H9 (cell line): Measurements from ENCODE around the gene GFI1B. TPM values are rescaled to one million over a fixed set of nuclear protein-coding genes. Genes with fewer than 3 reads are reported as not detected.

ENCODE experiments used
- DNase-seq: peaks from one replicate; pipeline ENCODE4 v3.0.0-alpha.2; 2017
- H2AFZ ChIP-seq: one replicate; pipeline ENCODE4 v1.6.1; 2013; ENCODE audit warnings: mild to moderate bottlenecking, low read length, control low read depth, moderate library complexity
- H2AK5ac ChIP-seq: 2 replicates; pipeline ENCODE4 v1.6.1; 2013; ENCODE audit warnings: low read length, control low read depth, mixed read lengths; ENCODE audit not compliant: insufficient read length
- H2BK120ac ChIP-seq: one replicate; pipeline ENCODE4 v1.6.1; 2013; ENCODE audit warnings: low read depth, mild to moderate bottlenecking, low read length, control low read depth, inconsistent platforms; ENCODE audit not compliant: poor library complexity, severe bottlenecking
- H2BK12ac ChIP-seq: 2 replicates; pipeline ENCODE4 v1.6.1; 2013; ENCODE audit warnings: low read length, control low read depth, mixed read lengths, low read depth; ENCODE audit not compliant: insufficient read length
- H2BK15ac ChIP-seq: 2 replicates; pipeline ENCODE4 v1.6.1; 2013; ENCODE audit warnings: low read depth, low read length, control low read depth
- H2BK20ac ChIP-seq: one replicate; pipeline ENCODE4 v1.6.1; 2013; ENCODE audit warnings: low read depth, mild to moderate bottlenecking, low read length, control low read depth, inconsistent platforms; ENCODE audit not compliant: poor library complexity, severe bottlenecking
- H2BK5ac ChIP-seq: 2 replicates; pipeline ENCODE4 v1.6.1; 2013; ENCODE audit warnings: low read length, control low read depth, mixed read lengths; ENCODE audit not compliant: insufficient read length
- H3K14ac ChIP-seq: 2 replicates; pipeline ENCODE4 v1.6.1; 2013; ENCODE audit warnings: low read length, control low read depth; ENCODE audit not compliant: insufficient read depth
- H3K18ac ChIP-seq: 2 replicates; pipeline ENCODE4 v1.6.1; 2013; ENCODE audit warnings: low read depth, mild to moderate bottlenecking, mixed read lengths, low read length, control low read depth; ENCODE audit not compliant: insufficient read length
- H3K23ac ChIP-seq: 2 replicates; pipeline ENCODE4 v1.6.1; 2013; ENCODE audit warnings: low read length, control low read depth, mixed read lengths, low read depth; ENCODE audit not compliant: insufficient read length
- H3K23me2 ChIP-seq: 2 replicates; pipeline ENCODE4 v1.6.1; 2013; ENCODE audit warnings: low read depth, mild to moderate bottlenecking, mixed read lengths, low read length, control low read depth; ENCODE audit not compliant: insufficient read length, poor library complexity, severe bottlenecking
- H3K27ac ChIP-seq: 2 replicates; pipeline ENCODE4 v1.5.1; 2013; ENCODE audit warnings: low read length, control low read depth, mixed read lengths, low read depth; ENCODE audit not compliant: insufficient read length
- H3K27me3 ChIP-seq: 2 replicates; pipeline ENCODE4 v1.6.1; 2013; ENCODE audit warnings: low read length, control low read depth, inconsistent platforms; ENCODE audit not compliant: insufficient read depth
- H3K4ac ChIP-seq: 2 replicates; pipeline ENCODE4 v1.6.1; 2013; ENCODE audit warnings: low read depth, mild to moderate bottlenecking, control low read depth, inconsistent platforms, low read length, moderate library complexity
- H3K4me1 ChIP-seq: 2 replicates; pipeline ENCODE4 v1.6.1; 2013; ENCODE audit warnings: low read length, control low read depth, inconsistent platforms; ENCODE audit not compliant: insufficient read depth
- H3K4me2 ChIP-seq: 2 replicates; pipeline ENCODE4 v1.6.1; 2013; ENCODE audit warnings: low read length, control low read depth, mixed read lengths; ENCODE audit not compliant: insufficient read length, insufficient read depth
- H3K56ac ChIP-seq: 2 replicates; pipeline ENCODE4 v1.6.1; 2013; ENCODE audit warnings: low read depth, mild to moderate bottlenecking, mixed read lengths, low read length, control low read depth; ENCODE audit not compliant: insufficient read length
- H3K79me1 ChIP-seq: 2 replicates; pipeline ENCODE4 v1.6.1; 2013; ENCODE audit warnings: low read depth, mild to moderate bottlenecking, moderate library complexity, low read length, control low read depth, inconsistent platforms; ENCODE audit not compliant: insufficient read depth, poor library complexity, severe bottlenecking
- H3K79me2 ChIP-seq: 2 replicates; pipeline ENCODE4 v1.6.1; 2013; ENCODE audit warnings: low read length, control low read depth, inconsistent platforms; ENCODE audit not compliant: insufficient read depth
- H3K9ac ChIP-seq: 2 replicates; pipeline ENCODE4 v1.6.1; 2013; ENCODE audit warnings: low read length, control low read depth, mixed read lengths; ENCODE audit not compliant: insufficient read length; ENCODE audit errors: extremely low read depth
- H3K9me3 ChIP-seq: one replicate; pipeline ENCODE4 v1.6.1; 2013; ENCODE audit warnings: low read depth, low read length, inconsistent platforms; ENCODE audit not compliant: control insufficient read depth
- H3T11ph ChIP-seq: one replicate; pipeline ENCODE4 v1.6.1; 2013; ENCODE audit warnings: mild to moderate bottlenecking, low read length, control low read depth, inconsistent platforms
- H4K20me1 ChIP-seq: one replicate; pipeline ENCODE4 v1.6.1; 2013; ENCODE audit not compliant: control insufficient read depth, insufficient read length, insufficient read depth
- H4K5ac ChIP-seq: 2 replicates; pipeline ENCODE4 v1.6.1; 2013; ENCODE audit warnings: low read depth, mild to moderate bottlenecking, mixed read lengths, low read length, control low read depth; ENCODE audit not compliant: insufficient read length
- H4K8ac ChIP-seq: replicated peaks from 2 replicates; pipeline ENCODE4 v1.6.1; 2013; ENCODE audit warnings: low read length, control low read depth, mixed read lengths, low read depth; ENCODE audit not compliant: insufficient read length
- H4K91ac ChIP-seq: 2 replicates; pipeline ENCODE4 v1.6.1; 2013; ENCODE audit warnings: low read depth, mild to moderate bottlenecking, moderate library complexity, mixed read lengths, low read length, control low read depth; ENCODE audit not compliant: insufficient read length
- H3K27ac Mint-ChIP-seq, 3 experiments: 2 replicates in 2 of 3; 3 replicates in 1 of 3; pipeline ENCODE4 v1.8.0; 2020 to 2021; ENCODE audit warnings: mixed read lengths in 3 of 3, mild to moderate bottlenecking in 1 of 3, moderate library complexity in 1 of 3
- H3K27me3 Mint-ChIP-seq: 2 replicates; pipeline ENCODE4 v1.8.0; 2021; ENCODE audit warnings: low read depth, mild to moderate bottlenecking, moderate library complexity, mixed read lengths
- H3K36me3 Mint-ChIP-seq, 3 experiments: 2 replicates in 2 of 3; 3 replicates in 1 of 3; pipeline ENCODE4 v1.8.0; 2020 to 2021; ENCODE audit warnings: low read depth in 3 of 3, mixed read lengths in 3 of 3; ENCODE audit not compliant: insufficient read depth in 1 of 3
- H3K4me1 Mint-ChIP-seq, 2 experiments: 2 replicates each; pipeline ENCODE4 v1.8.0; 2020; ENCODE audit warnings: mixed read lengths in 2 of 2
- H3K4me3 Mint-ChIP-seq, 2 experiments: 2 replicates in 1 of 2; 3 replicates in 1 of 2; pipeline ENCODE4 v1.8.0; 2020 to 2021; ENCODE audit warnings: mild to moderate bottlenecking in 2 of 2, mixed read lengths in 2 of 2, moderate library complexity in 1 of 2
- H3K9me3 Mint-ChIP-seq, 2 experiments: 2 replicates in 1 of 2; 3 replicates in 1 of 2; pipeline ENCODE4 v1.8.0; 2020; ENCODE audit warnings: mild to moderate bottlenecking in 2 of 2, mixed read lengths in 2 of 2, moderate library complexity in 1 of 2
- WGBS: extraction: QIAGEN DNeasy Blood & Tissue Kit; methylation state at CpG from one replicate; pipeline ENCODE4 v1.1.7; 2013; ENCODE audit warnings: missing lambda C conversion rate, low lambda C conversion rate, mixed read lengths; ENCODE audit not compliant: insufficient read length; ENCODE audit errors: extremely low coverage; 5-methylcytosine and 5-hydroxymethylcytosine counted together
- total RNA-seq: library from RNA; stranded (reverse); gene quantifications from 2 replicates; pipeline ENCODE4 v1.2.1, GENCODE V29; 2021
- TF ChIP-seq, protein P1 (sequence below): fragments of 200-600 bp; sonication (generic); conservative IDR thresholded peaks from 3 replicates; pipeline ENCODE4 v1.8.0; 2021; ENCODE audit warnings: antibody characterized with exemption, mild to moderate bottlenecking

Gene GFI1B
- total RNA-seq, 1 experiment from 2014 or later, result not detected

- Histone ChIP-seq H3K27me3 (no peaks in the 10 kb centered on the region), H3K14ac (no peak overlapping the region), H3K23ac (no peak overlapping the region), H2BK120ac (no peak overlapping the region), H3K79me1 (no peaks in the 10 kb centered on the region), H2BK12ac (no peak overlapping the region), H4K91ac (no peak overlapping the region), H3K4ac (no peak overlapping the region), H2BK5ac (no peak overlapping the region), H3K23me2 (peaks cover 4% of the 10 kb centered on the region), H3K27ac (no peak overlapping the region), H2AK5ac (no peak overlapping the region), H2BK15ac (no peak overlapping the region), H3K4me1 (no peaks in the 10 kb centered on the region), H2AFZ (no peak overlapping the region), H4K5ac (no peak overlapping the region), H3K56ac (no peak overlapping the region), H3K9me3 (no peaks in the 10 kb centered on the region), H3K18ac (no peak overlapping the region), H2BK20ac (no peak overlapping the region), H4K8ac (no peak overlapping the region), H3T11ph (no peak overlapping the region), H3K4me2 (no peak overlapping the region), H3K79me2 (no peaks in the 10 kb centered on the region; the same call in 1 of the 2 replicates), H3K9ac (no peak overlapping the region), H4K20me1 (no peaks in the 10 kb centered on the region)
- no CpG with 5 or more reads among the region's 3 CpGs for WGBS
- no peak overlapping the region; a peak in 1 of 7 replicates for H3K27ac Mint-ChIP-seq
- no peak overlapping the region; a peak in 1 of 5 replicates for H3K4me3 Mint-ChIP-seq
- H3K27me3 Mint-ChIP-seq, result peaks cover 24% of the 10 kb centered on the region
- peaks cover 2 to 6% of the 10 kb centered on the region in 2 experiments; a peak in 2 of 5 replicates for H3K9me3 Mint-ChIP-seq
- peaks cover 0 to 1% (median under 1%) of the 10 kb centered on the region in 3 experiments; a peak in 2 of 7 replicates for H3K36me3 Mint-ChIP-seq
- peaks cover 2 to 5% of the 10 kb centered on the region in 2 experiments; a peak in 3 of 4 replicates for H3K4me1 Mint-ChIP-seq
- no peak for DNase-seq
- TF ChIP-seq, protein P1, sequence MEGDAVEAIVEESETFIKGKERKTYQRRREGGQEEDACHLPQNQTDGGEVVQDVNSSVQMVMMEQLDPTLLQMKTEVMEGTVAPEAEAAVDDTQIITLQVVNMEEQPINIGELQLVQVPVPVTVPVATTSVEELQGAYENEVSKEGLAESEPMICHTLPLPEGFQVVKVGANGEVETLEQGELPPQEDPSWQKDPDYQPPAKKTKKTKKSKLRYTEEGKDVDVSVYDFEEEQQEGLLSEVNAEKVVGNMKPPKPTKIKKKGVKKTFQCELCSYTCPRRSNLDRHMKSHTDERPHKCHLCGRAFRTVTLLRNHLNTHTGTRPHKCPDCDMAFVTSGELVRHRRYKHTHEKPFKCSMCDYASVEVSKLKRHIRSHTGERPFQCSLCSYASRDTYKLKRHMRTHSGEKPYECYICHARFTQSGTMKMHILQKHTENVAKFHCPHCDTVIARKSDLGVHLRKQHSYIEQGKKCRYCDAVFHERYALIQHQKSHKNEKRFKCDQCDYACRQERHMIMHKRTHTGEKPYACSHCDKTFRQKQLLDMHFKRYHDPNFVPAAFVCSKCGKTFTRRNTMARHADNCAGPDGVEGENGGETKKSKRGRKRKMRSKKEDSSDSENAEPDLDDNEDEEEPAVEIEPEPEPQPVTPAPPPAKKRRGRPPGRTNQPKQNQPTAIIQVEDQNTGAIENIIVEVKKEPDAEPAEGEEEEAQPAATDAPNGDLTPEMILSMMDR, result no peak
Observed at GRCh38 chr9:133026426-133026825, 47.9 kb downstream of the GFI1B start.
